ENCODE results near the gene LRRC63.

Gene LRRC63

GRCh38 chr13:46290434-46290833 lies 78.7 kb downstream of the LRRC63 start:
- TF ChIP-seq FOXK2 (IDR thresholded peaks at IDR 0.05): no peak
- POLR2A ChIA-PET: no interaction called here
- no peak for DNase-seq (ENCODE audit: extremely low spot score)
- CTCF ChIA-PET: no interaction called here

- DNase-seq (ENCODE audit: extremely low spot score): no peak
- POLR2A ChIA-PET: no interaction called here
- no peak for TF ChIP-seq FOXA1 (IDR thresholded peaks at IDR 0.05)
- TF ChIP-seq ZNF384 (IDR thresholded peaks at IDR 0.05): no peak
- no peak for TF ChIP-seq ARNT (IDR thresholded peaks at IDR 0.05)
- no peak for TF ChIP-seq CTBP1 (IDR thresholded peaks at IDR 0.05; ENCODE audit: borderline replicate concordance)
- CTCF ChIA-PET: no interaction called here
These were observed 81.7 kb downstream of the LRRC63 start for GRCh38 chr13:46293436-46293835.

GRCh38 chr13:46295491-46296114 lies 83.9 kb downstream of the LRRC63 start:
- ChIA-PET CTCF (interaction anchor here (0.7 kb wide), 2 partner anchors 19 to 219 kb away, joined by 3 read pairs; no protein-coding TSS in a partner anchor), POLR2A (no interaction called here)
- TF ChIP-seq SUZ12 (IDR thresholded peaks at IDR 0.05) (no peak), TARDBP (IDR thresholded peaks at IDR 0.05) (no peak)
- DNase-seq (ENCODE audit: extremely low spot score): no peak

- ChIA-PET POLR2A (no interaction called here), CTCF (interaction anchor here (0.7 kb wide), 2 partner anchors 18 to 219 kb away, joined by 3 read pairs; no protein-coding TSS in a partner anchor)
- no peak for DNase-seq (ENCODE audit: extremely low spot score)
- TF ChIP-seq FOXA1 (IDR thresholded peaks at IDR 0.05) (no peak), FOXK2 (IDR thresholded peaks at IDR 0.05) (no peak), CTBP1 (IDR thresholded peaks at IDR 0.05; ENCODE audit: borderline replicate concordance) (no peak), PKNOX1 (IDR thresholded peaks at IDR 0.05) (no peak), BHLHE40 (IDR thresholded peaks at IDR 0.05; ENCODE audit: borderline replicate concordance) (no peak), SP1 (IDR thresholded peaks at IDR 0.05) (no peak), FOXM1 (IDR thresholded peaks at IDR 0.05; ENCODE audit: borderline replicate concordance) (no peak), TARDBP (IDR thresholded peaks at IDR 0.05) (no peak), ARNT (IDR thresholded peaks at IDR 0.05) (no peak)
These were observed 84.5 kb downstream of the LRRC63 start for GRCh38 chr13:46296115-46296822.

GRCh38 chr13:46296921-46297320 lies 85.2 kb downstream of the LRRC63 start:
- POLR2A ChIA-PET: no interaction called here
- no peak for DNase-seq (ENCODE audit: extremely low spot score)
- TF ChIP-seq CTBP1 (IDR thresholded peaks at IDR 0.05; ENCODE audit: borderline replicate concordance) (no peak), ZNF384 (IDR thresholded peaks at IDR 0.05) (no peak), TARDBP (IDR thresholded peaks at IDR 0.05) (no peak), ARNT (IDR thresholded peaks at IDR 0.05) (no peak), BHLHE40 (IDR thresholded peaks at IDR 0.05; ENCODE audit: borderline replicate concordance) (no peak), SP1 (IDR thresholded peaks at IDR 0.05) (no peak), FOXM1 (IDR thresholded peaks at IDR 0.05; ENCODE audit: borderline replicate concordance) (no peak), ELF4 (IDR thresholded peaks at IDR 0.05) (no peak), NFRKB (IDR thresholded peaks at IDR 0.05) (no peak), PKNOX1 (IDR thresholded peaks at IDR 0.05) (no peak), L3MBTL2 (conservative IDR thresholded peaks at IDR 0.05) (no peak), HDGF (IDR thresholded peaks at IDR 0.05; ENCODE audit: borderline replicate concordance) (no peak), SUZ12 (IDR thresholded peaks at IDR 0.05) (no peak), FOXK2 (IDR thresholded peaks at IDR 0.05) (no peak), FOXA1 (IDR thresholded peaks at IDR 0.05) (no peak), LEF1 (IDR thresholded peaks at IDR 0.05; ENCODE audit: borderline replicate concordance) (no peak)
- CTCF ChIA-PET: no interaction called here

GRCh38 chr13:46297361-46297811 lies 85.7 kb downstream of the LRRC63 start:
- no peak for DNase-seq (ENCODE audit: extremely low spot score)
- TF ChIP-seq LEF1 (IDR thresholded peaks at IDR 0.05; ENCODE audit: borderline replicate concordance) (no peak), SP1 (IDR thresholded peaks at IDR 0.05) (no peak), FOXM1 (IDR thresholded peaks at IDR 0.05; ENCODE audit: borderline replicate concordance) (no peak), HDGF (IDR thresholded peaks at IDR 0.05; ENCODE audit: borderline replicate concordance) (no peak), TARDBP (IDR thresholded peaks at IDR 0.05) (no peak), BHLHE40 (IDR thresholded peaks at IDR 0.05; ENCODE audit: borderline replicate concordance) (no peak), SUZ12 (IDR thresholded peaks at IDR 0.05) (no peak), FOXK2 (IDR thresholded peaks at IDR 0.05) (no peak)
- ChIA-PET POLR2A (no interaction called here), CTCF (no interaction called here)

GRCh38 chr13:46303742-46304385 lies 92.1 kb downstream of the LRRC63 start:
- CTCF ChIA-PET: no interaction called here
- TF ChIP-seq SP1 (IDR thresholded peaks at IDR 0.05) (no peak), TARDBP (IDR thresholded peaks at IDR 0.05) (no peak), ELF4 (IDR thresholded peaks at IDR 0.05) (no peak), FOXM1 (IDR thresholded peaks at IDR 0.05; ENCODE audit: borderline replicate concordance) (no peak), ARNT (IDR thresholded peaks at IDR 0.05) (no peak), NFRKB (IDR thresholded peaks at IDR 0.05) (no peak), SUZ12 (IDR thresholded peaks at IDR 0.05) (no peak), CTBP1 (IDR thresholded peaks at IDR 0.05; ENCODE audit: borderline replicate concordance) (no peak), BHLHE40 (IDR thresholded peaks at IDR 0.05; ENCODE audit: borderline replicate concordance) (no peak), FOXK2 (IDR thresholded peaks at IDR 0.05) (no peak), LEF1 (IDR thresholded peaks at IDR 0.05; ENCODE audit: borderline replicate concordance) (no peak), PKNOX1 (IDR thresholded peaks at IDR 0.05) (no peak), ZNF384 (IDR thresholded peaks at IDR 0.05) (no peak), FOXA1 (IDR thresholded peaks at IDR 0.05) (no peak), L3MBTL2 (conservative IDR thresholded peaks at IDR 0.05) (no peak), HDGF (IDR thresholded peaks at IDR 0.05; ENCODE audit: borderline replicate concordance) (no peak)
- POLR2A ChIA-PET: no interaction called here
- DNase-seq (ENCODE audit: extremely low spot score): no peak
